H4 (cell line): ENCODE results near the gene TMED4. TPM values are rescaled to one million over a fixed set of nuclear protein-coding genes. Genes with fewer than 3 reads are reported as not detected.
A peak's percentile ranks its signal among the peaks of the same experiment; 100 is the strongest.
"Not testable (repeated sequence)": the region's sequence is repeated elsewhere in the genome, so short reads cannot be mapped to it uniquely, and the experiment has no call there.

ENCODE experiments used
- DNase-seq: peaks from one replicate; pipeline ENCODE4 v3.0.0-alpha.2; 2015; ENCODE audit warnings: low spot score
- total RNA-seq: library from RNA; depleted of rRNA; stranded (reverse); fragments of >200 nt; shearing (Covaris generic); gene quantifications from 2 replicates; pipeline ENCODE4 v1.2.3, GENCODE V29; 2014

TMED4 gene
- total RNA-seq, 1 experiment from 2014 or later: 289 TPM

- DNase-seq: no peak
Measured at GRCh38 chr7:44568771-44569560, 13.1 kb downstream of the TMED4 start.

GRCh38 chr7:44567884-44568283, 14.1 kb downstream of the TMED4 start:
- DNase-seq: no peak

GRCh38 chr7:44566680-44567079, 15.4 kb downstream of the TMED4 start:
- no peak for DNase-seq

GRCh38 chr7:44565795-44566559, 16.1 kb downstream of the TMED4 start:
- no peak for DNase-seq

- peak; percentile 73 for DNase-seq
Measured at GRCh38 chr7:44565097-44565794, 16.8 kb downstream of the TMED4 start.

- no peak for DNase-seq
Measured at GRCh38 chr7:44564606-44565005, 17.4 kb downstream of the TMED4 start.

GRCh38 chr7:44563171-44563679, 18.8 kb downstream of the TMED4 start:
- no peak for DNase-seq

GRCh38 chr7:44562622-44562962, 19.4 kb downstream of the TMED4 start:
- DNase-seq: not testable (repeated sequence)

- DNase-seq: peak; percentile 84
Measured at GRCh38 chr7:44561962-44562621, 19.9 kb downstream of the TMED4 start.

- DNase-seq: no peak
Measured at GRCh38 chr7:44561481-44561880, 20.6 kb downstream of the TMED4 start.

GRCh38 chr7:44559485-44559884, 22.5 kb downstream of the TMED4 start:
- DNase-seq: no peak

GRCh38 chr7:44557485-44557884, 24.5 kb downstream of the TMED4 start:
- no peak for DNase-seq

GRCh38 chr7:44555350-44555749, 26.7 kb downstream of the TMED4 start:
- no peak for DNase-seq

GRCh38 chr7:44552473-44553005, 29.5 kb downstream of the TMED4 start:
- DNase-seq: not testable (repeated sequence)

- DNase-seq: no peak
Measured at GRCh38 chr7:44549457-44549856, 32.6 kb downstream of the TMED4 start.

GRCh38 chr7:44548893-44549292, 33.1 kb downstream of the TMED4 start:
- DNase-seq: no peak

GRCh38 chr7:44547536-44548231, 34.3 kb downstream of the TMED4 start:
- DNase-seq: no peak

GRCh38 chr7:44541876-44542610, 40.0 kb downstream of the TMED4 start:
- peak; percentile 14 for DNase-seq

GRCh38 chr7:44541028-44541869, 40.8 kb downstream of the TMED4 start, which contains the start of gene NPC1L1:
Gene NPC1L1, minus strand, starts transcription at chr7:44541330. Its CDS starts 71 bp downstream, at chr7:44541259.
- DNase-seq: no peak
